NB4 (cell line): ENCODE measurements around the gene TRMT11.
A peak's percentile ranks its signal among the peaks of the same experiment; 100 is the strongest.

ENCODE experiments used
- DNase-seq: peaks from one replicate; pipeline ENCODE4 v3.0.0; 2010; ENCODE audit warnings: low read depth
- H3K4me3 ChIP-seq: one replicate; pipeline ENCODE4 v1.5.1; 2011; ENCODE audit warnings: mild to moderate bottlenecking, low read depth, low read length, moderate library complexity
- MYC ChIP-seq: IDR thresholded peaks from 2 replicates; pipeline ENCODE4 v1.6.1; 2011; ENCODE audit warnings: low read depth, low read length
- POLR2A ChIP-seq: IDR thresholded peaks from 2 replicates; pipeline ENCODE4 v1.6.1; 2011; ENCODE audit warnings: mild to moderate bottlenecking; ENCODE audit not compliant: insufficient read length; ENCODE audit errors: extremely low read depth
- TF ChIP-seq, protein P1 (sequence below): IDR thresholded peaks from one replicate; pipeline ENCODE4 v1.5.1; 2012; ENCODE audit warnings: low read depth, low read length
- TF ChIP-seq, protein P2 (sequence below): IDR thresholded peaks from 2 replicates; pipeline ENCODE4 v1.6.1; 2011; ENCODE audit warnings: low read depth, low read length

TRMT11 gene

DNA sequence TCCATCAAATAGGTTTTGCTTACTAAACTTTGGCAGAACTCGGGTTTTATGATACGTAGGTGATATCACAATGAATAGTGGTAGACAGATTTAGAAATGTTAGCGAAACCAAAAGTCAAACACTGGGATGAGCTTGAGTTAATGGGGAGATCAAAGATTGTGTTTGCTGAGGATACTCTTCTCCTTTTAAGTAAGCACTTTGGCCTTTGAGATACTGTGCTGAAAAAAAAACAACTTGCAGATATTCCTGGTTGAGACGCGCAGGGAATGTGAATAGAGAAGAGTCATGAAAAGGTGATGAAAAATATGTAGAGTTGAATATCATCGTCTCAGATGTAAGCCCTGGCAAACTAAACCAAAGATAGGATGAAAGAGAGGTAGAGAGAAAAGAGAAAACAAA lies 48.3 kb downstream of the TRMT11 start:
- no peak for DNase-seq
- H3K4me3 ChIP-seq = no peak overlapping the region
- no peak for TF ChIP-seq MYC
- TF ChIP-seq POLR2A = no peak
- TF ChIP-seq, protein P1, sequence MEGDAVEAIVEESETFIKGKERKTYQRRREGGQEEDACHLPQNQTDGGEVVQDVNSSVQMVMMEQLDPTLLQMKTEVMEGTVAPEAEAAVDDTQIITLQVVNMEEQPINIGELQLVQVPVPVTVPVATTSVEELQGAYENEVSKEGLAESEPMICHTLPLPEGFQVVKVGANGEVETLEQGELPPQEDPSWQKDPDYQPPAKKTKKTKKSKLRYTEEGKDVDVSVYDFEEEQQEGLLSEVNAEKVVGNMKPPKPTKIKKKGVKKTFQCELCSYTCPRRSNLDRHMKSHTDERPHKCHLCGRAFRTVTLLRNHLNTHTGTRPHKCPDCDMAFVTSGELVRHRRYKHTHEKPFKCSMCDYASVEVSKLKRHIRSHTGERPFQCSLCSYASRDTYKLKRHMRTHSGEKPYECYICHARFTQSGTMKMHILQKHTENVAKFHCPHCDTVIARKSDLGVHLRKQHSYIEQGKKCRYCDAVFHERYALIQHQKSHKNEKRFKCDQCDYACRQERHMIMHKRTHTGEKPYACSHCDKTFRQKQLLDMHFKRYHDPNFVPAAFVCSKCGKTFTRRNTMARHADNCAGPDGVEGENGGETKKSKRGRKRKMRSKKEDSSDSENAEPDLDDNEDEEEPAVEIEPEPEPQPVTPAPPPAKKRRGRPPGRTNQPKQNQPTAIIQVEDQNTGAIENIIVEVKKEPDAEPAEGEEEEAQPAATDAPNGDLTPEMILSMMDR = no peak
- TF ChIP-seq, protein P2, sequence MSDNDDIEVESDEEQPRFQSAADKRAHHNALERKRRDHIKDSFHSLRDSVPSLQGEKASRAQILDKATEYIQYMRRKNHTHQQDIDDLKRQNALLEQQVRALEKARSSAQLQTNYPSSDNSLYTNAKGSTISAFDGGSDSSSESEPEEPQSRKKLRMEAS = no peak

DNA sequence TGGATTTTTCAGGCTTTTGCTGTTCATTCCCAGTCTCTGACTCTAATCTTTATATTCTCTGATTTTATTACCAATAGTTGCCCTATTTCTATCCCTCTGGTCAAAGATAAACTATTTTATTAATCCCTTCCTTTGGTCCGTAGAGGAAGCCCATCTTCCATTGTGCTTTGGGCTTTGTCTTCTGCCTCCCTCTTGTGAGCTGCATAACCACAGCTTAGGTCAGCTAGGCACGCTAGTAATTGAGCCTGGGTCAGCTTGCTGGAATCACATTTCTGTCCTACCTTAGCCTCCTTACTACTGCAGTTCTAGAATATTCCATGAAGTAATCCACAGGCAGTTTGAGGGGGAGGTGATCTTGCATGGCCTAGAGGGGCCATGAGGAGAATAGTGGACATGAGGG lies 49.4 kb downstream of the TRMT11 start:
- no peak overlapping the region for H3K4me3 ChIP-seq
- TF ChIP-seq POLR2A (no peak), MYC (no peak)
- TF ChIP-seq, protein P2 = no peak
- TF ChIP-seq, protein P1 = no peak
- no peak for DNase-seq

DNA sequence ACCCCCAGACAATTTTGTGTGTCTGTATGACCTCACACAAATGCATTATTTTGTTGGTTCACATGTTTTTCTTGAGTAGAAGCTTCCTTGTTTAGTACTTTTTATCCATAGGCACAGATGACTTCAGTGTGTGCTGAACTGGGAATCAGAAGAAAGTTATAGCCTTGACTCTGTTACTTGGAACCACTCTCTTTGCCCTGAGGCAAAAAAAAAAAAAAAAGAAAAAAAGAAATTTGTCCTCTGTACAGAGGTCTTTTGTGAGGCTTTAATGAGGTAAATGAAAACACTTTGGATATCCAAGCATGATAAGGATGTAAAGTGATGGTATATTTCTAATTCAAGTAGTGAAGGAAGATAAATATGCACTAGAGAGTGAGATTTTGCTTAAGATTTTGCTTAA lies 51.9 kb downstream of the TRMT11 start:
- no peak for DNase-seq
- TF ChIP-seq MYC = no peak
- TF ChIP-seq, protein P2 = no peak
- TF ChIP-seq, protein P1 = no peak
- no peak for TF ChIP-seq POLR2A
- no peak overlapping the region for H3K4me3 ChIP-seq

DNA sequence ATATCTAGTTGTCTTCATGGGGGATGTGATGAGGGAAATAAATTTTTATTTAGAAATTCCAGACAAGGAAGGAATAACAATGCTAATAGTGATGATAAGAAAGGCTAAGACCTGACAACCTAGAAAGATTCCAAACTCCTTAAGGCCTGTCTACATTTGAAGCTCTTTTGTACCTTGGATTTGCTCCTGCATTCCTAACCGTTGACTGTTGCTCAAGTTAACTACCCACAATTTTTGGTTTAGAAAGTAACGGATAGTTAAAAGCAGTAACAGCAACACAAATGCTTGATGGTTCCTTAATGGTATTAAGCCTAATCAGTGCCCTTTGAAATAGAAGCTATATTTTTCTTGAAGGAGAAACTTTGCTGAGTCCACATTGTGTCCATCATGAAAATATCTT lies 52.9 kb downstream of the TRMT11 start:
- DNase-seq = no peak
- no peak overlapping the region for H3K4me3 ChIP-seq
- TF ChIP-seq MYC (no peak), POLR2A (no peak)
- TF ChIP-seq, protein P2 = no peak
- TF ChIP-seq, protein P1 = no peak

DNA sequence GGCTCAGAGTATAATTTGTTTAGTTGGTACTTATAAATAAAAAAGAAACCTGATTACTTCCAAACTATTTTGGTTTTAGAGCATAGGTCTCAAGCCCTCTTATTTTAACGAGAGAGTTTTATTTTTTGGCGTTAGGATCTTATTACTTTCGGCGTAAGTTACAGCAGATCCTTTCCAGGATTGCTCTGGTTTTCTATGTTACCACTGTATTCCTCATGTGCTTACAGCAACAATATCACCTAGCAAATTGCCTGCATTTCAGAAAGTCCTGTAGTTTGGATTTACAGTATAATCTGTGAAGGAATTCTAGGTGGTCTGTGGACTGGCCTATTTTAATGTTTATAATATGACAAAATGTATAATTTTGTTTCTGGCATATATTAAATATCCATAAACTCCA lies 54.1 kb downstream of the TRMT11 start:
- TF ChIP-seq POLR2A = no peak
- TF ChIP-seq, protein P2 = no peak
- no peak for TF ChIP-seq MYC
- TF ChIP-seq, protein P1 = no peak
- H3K4me3 ChIP-seq = no peak overlapping the region
- DNase-seq = no peak

DNA sequence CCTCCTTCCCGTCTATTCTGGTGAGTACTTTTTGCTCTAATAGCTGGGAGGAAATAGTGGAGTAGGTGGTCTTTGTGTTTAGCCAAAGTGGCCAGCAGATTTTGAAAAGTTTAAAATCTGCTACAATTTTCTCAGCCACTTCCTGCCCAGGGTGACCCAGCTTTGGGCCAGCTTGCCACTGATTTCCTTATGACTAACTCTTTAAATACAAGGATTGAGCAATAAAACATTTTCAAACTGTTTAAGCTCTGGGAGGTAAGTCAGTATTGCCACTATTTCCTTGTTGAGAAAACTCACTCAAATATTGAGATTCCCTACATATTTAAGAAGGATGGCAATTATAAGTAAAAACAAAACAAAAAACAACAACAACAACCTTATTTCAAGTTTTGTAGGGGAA lies 54.5 kb downstream of the TRMT11 start:
- peak; percentile 80 for DNase-seq
- H3K4me3 ChIP-seq = no peak overlapping the region
- TF ChIP-seq, protein P2 = no peak
- TF ChIP-seq POLR2A (no peak), MYC (no peak)
- TF ChIP-seq, protein P1 = no peak
